Spleen (tissue), 11 donors: Measurements from ENCODE around the gene YTHDC1. TPM values are rescaled to one million over a fixed set of nuclear protein-coding genes. Genes with fewer than 3 reads are reported as not detected.
"Not testable (repeated sequence)": the region's sequence is repeated elsewhere in the genome, so short reads cannot be mapped to it uniquely, and the experiment has no call there.

Experiments used
- DNase-seq: peaks from one replicate; pipeline ENCODE4 v3.0.0-alpha.2; 2020
- H3K27ac ChIP-seq, 8 donors: fragments of 200-600 bp; sonication (generic) in 7 of 8; 1 replicate in 4 of 8; 2 replicates in 4 of 8; pipeline versions ENCODE4 v1.5.0 to v1.8.0; 2016 to 2021; ENCODE audit warnings: inconsistent platforms in 4 of 8, mild to moderate bottlenecking in 4 of 8, moderate library complexity in 1 of 8
- H3K27me3 ChIP-seq, 7 donors: fragments of 200-600 bp; sonication (generic) in 6 of 7; replicated peaks in 1 of 7; 1 replicate in 4 of 7; 2 replicates in 3 of 7; pipeline versions ENCODE4 v1.5.0 to v1.8.0; 2016 to 2021; ENCODE audit warnings: inconsistent platforms in 3 of 7, mild to moderate bottlenecking in 1 of 7
- H3K36me3 ChIP-seq, 6 donors: fragments of 200-600 bp; sonication (generic) in 5 of 6; 1 replicate in 4 of 6; 2 replicates in 2 of 6; pipeline versions ENCODE4 v1.5.0 to v1.8.0; 2016 to 2021; ENCODE audit warnings: inconsistent platforms in 2 of 6
- H3K4me1 ChIP-seq, 6 donors: fragments of 200-600 bp; sonication (generic) in 5 of 6; 1 replicate in 3 of 6; 2 replicates in 3 of 6; pipeline versions ENCODE4 v1.5.0 to v1.8.0; 2016 to 2021; ENCODE audit warnings: inconsistent platforms in 3 of 6
- H3K4me3 ChIP-seq, 8 donors: fragments of 200-600 bp; sonication (generic) in 7 of 8; 1 replicate in 4 of 8; 2 replicates in 4 of 8; pipeline versions ENCODE4 v1.5.0 to v1.8.0; 2016 to 2021; ENCODE audit warnings: inconsistent platforms in 4 of 8, mild to moderate bottlenecking in 4 of 8, moderate library complexity in 2 of 8
- H3K9me3 ChIP-seq, 8 donors: fragments of 200-600 bp; sonication (generic) in 7 of 8; 1 replicate in 4 of 8; 2 replicates in 4 of 8; pipeline versions ENCODE4 v1.5.0 to v1.8.0; 2016 to 2021; ENCODE audit warnings: inconsistent platforms in 4 of 8
- CTCF ChIP-seq, 11 experiments: fragments of 200-600 bp in 7 of 11; fragments of 450-650 bp in 4 of 11; sonication (generic) in 4 of 11; IDR thresholded peaks in 8 of 11; conservative IDR thresholded peaks in 3 of 11; 1 replicate in 7 of 11; 2 replicates in 4 of 11; pipeline versions ENCODE4 v1.4.0 to v1.8.0; 2016 to 2021; ENCODE audit warnings: antibody characterized with exemption in 11 of 11, inconsistent platforms in 4 of 11, mild to moderate bottlenecking in 1 of 11
- POLR2A ChIP-seq, 3 donors: fragments of 450-650 bp; IDR thresholded peaks; one replicate each; pipeline ENCODE4 v1.5.1; 2017; ENCODE audit warnings: antibody characterized with exemption in 3 of 3, mild to moderate bottlenecking in 1 of 3
- POLR2AphosphoS5 ChIP-seq, 3 donors: sonication (generic); formaldehyde crosslinking; IDR thresholded peaks; one replicate each; pipeline ENCODE4 v1.5.1; 2017; ENCODE audit warnings: antibody characterized with exemption in 3 of 3
- WGBS, 5 donors: extraction: QIAGEN DNeasy Blood & Tissue Kit in 3 of 5; methylation state at CpG; one replicate each; pipeline versions ENCODE4 v1.1.5 to v1.1.7; 2013 to 2018; 5-methylcytosine and 5-hydroxymethylcytosine counted together
- intact Hi-C: fragments of 100-400 bp; cut with DNase I; formaldehyde crosslinking; loops from one replicate; pipeline ENCODE4 v1.15.0; 2023; ENCODE audit warnings: low total_unique reads
- polyA plus RNA-seq, 3 donors: library from polyadenylated mRNA; stranded (reverse); fragments of 200-250 nt; gene quantifications; one replicate each; pipeline ENCODE4 v1.2.1, GENCODE V29; 2013
- total RNA-seq, 7 donors: library from RNA; depleted of rRNA in 3 of 7; stranded (reverse); fragments of >200 nt in 3 of 7; fragmentation: NEBNext Ultra II Directional in 4 of 7; extraction: Animal tissue kit (Norgen Biotek cat#: 25700) in 4 of 7; gene quantifications; one replicate each; pipeline versions ENCODE4 v1.1.0 to v1.2.1, GENCODE V29; 2016 to 2021
- donor health status: healthy with polysubstance abuse.
- donor health status: DM: no; HTN: no; CAD: no; lungs with moderate emphysema.
- donor health status: DM: no; HTN: no; CAD: no.
- donor health status: Bipolar disorder and iron deficiency.
- donor health status: healthy.
- donor health status: DM: no; HTN: no; CAD: no.
- donor health status: DM: yes; HTN: yes; CAD: no.

The YTHDC1 gene
- total and polyA plus RNA-seq, 10 donors: 36.3 to 110 (median 88.5) TPM

GRCh38 chr4:68287704-68288392, 62.0 kb downstream of the YTHDC1 start:
- WGBS, 5 donors: 43 to 56% (median 48%) methylated on average over 3 of the region's 3 CpGs
- no peak overlapping the region for H3K27ac ChIP-seq
- no peak for DNase-seq
- H3K9me3 ChIP-seq: peaks cover 0 to 16% (median 0%) of the 10 kb centered on the region in 8 donors
- intact Hi-C loops: no loop called here
- no peaks in the 10 kb centered on the region for H3K27me3 ChIP-seq
- no peaks in the 10 kb centered on the region for H3K4me1 ChIP-seq
- no peak overlapping the region for H3K4me3 ChIP-seq
- TF ChIP-seq POLR2AphosphoS5 (IDR thresholded peaks at IDR 0.05) (no peak), CTCF (IDR thresholded peaks at IDR 0.05 in 8 of 11, conservative IDR thresholded peaks at IDR 0.05 in 3 of 11) (no peak), POLR2A (IDR thresholded peaks at IDR 0.05) (no peak)
- H3K36me3 ChIP-seq: no peaks in the 10 kb centered on the region

GRCh38 chr4:68283714-68284113, 66.2 kb downstream of the YTHDC1 start:
- DNase-seq: no peak
- Histone ChIP-seq H3K27me3 (no peaks in the 10 kb centered on the region), H3K9me3 (no peaks in the 10 kb centered on the region), H3K36me3 (no peaks in the 10 kb centered on the region), H3K27ac (no peak overlapping the region), H3K4me3 (no peak overlapping the region), H3K4me1 (no peaks in the 10 kb centered on the region)
- 87 to 91% (median 87%) methylated on average over 3 of the region's 3 CpGs for WGBS, 5 donors
- no peak for TF ChIP-seq CTCF (IDR thresholded peaks at IDR 0.05 in 8 of 11, conservative IDR thresholded peaks at IDR 0.05 in 3 of 11)
- no peak for TF ChIP-seq POLR2A (IDR thresholded peaks at IDR 0.05)
- TF ChIP-seq POLR2AphosphoS5 (IDR thresholded peaks at IDR 0.05): no peak
- intact Hi-C loops: no loop called here

DNA sequence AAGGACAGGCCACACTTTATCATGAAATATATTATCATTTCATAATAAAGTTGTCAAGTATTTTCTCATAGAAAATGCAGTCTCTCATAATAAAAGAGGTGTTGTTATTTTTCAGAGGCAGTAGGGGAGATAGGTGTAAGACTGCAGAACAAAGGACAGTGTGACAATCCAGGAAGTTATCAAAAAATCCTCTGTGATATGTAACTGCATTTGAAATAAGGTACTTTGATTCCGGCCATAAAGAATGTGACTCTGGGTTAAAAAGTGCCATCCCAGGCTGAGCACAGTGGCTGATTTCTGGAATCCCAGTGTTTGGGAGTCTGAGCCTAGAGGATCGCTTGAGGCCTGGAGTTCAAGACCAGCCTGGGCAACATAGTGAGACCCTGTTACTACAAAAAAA, 66.8 kb downstream of the YTHDC1 start:
- Histone ChIP-seq H3K27ac (no peak overlapping the region), H3K27me3 (no peaks in the 10 kb centered on the region), H3K9me3 (no peaks in the 10 kb centered on the region), H3K4me3 (no peak overlapping the region), H3K36me3 (no peaks in the 10 kb centered on the region), H3K4me1 (no peaks in the 10 kb centered on the region)
- intact Hi-C loops: no loop called here
- TF ChIP-seq CTCF (IDR thresholded peaks at IDR 0.05 in 8 of 11, conservative IDR thresholded peaks at IDR 0.05 in 3 of 11) (no peak), POLR2A (IDR thresholded peaks at IDR 0.05) (no peak), POLR2AphosphoS5 (IDR thresholded peaks at IDR 0.05) (no peak)
- 88 to 96% (median 90%) methylated on average over 2 of the region's 2 CpGs for WGBS, 5 donors
- DNase-seq: no peak

DNA sequence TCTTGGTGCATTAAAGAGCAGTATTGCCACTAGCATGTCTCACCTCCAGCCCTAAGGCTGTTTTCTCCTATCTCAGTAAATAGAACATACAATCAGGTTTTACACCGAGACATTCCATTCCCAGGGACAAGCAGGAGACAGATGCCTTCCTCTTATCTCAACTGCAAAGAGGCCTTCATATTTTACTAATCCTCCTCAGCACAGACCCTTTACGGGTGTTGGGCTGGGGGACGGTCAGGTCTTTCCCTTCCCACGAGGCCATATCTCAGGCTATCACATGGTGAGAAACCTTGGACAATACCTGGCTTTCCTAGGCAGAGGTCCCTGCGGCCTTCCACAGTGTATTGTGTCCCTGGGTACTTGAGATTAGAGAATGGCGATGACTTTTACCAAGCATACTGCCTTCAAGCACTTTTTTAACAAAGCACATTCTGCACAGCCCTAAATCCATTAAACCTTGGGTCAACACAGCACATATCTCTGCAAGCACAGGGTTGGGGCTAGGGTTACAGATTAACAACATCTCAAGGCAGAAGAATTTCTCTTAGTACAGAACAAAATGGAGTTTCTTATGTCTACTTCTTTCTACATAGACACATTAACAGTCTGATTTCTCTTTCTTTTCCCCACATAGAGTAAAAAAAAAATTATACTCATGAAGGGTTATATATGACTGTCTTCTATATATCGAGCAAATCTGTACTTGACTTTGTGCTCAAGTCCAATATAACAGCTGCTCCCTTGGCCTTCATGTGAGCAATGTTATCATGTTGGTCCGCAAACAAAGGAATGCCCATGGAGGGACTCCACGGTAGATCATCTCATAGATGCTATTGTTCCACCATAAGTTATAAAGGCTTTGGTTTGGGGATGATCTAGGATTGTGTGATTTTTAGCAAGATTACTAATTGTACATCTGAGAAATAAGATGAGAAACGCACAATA, 67.8 kb downstream of the YTHDC1 start:
- H3K27me3 ChIP-seq, H3K4me1 ChIP-seq, intact Hi-C loops, DNase-seq, H3K9me3 ChIP-seq, H3K27ac ChIP-seq, H3K36me3 ChIP-seq, H3K4me3 ChIP-seq: not testable (repeated sequence)
- 84 to 90% (median 88%) methylated on average over 10 of the region's 10 CpGs for WGBS, 5 donors
